GM12878 (cell line): Measurements from ENCODE around the gene SLCO2B1. TPM values are rescaled to one million over a fixed set of nuclear protein-coding genes. Genes with fewer than 3 reads are reported as not detected.

ENCODE experiments used
- ATAC-seq: fragments of 200-7000 bp; cut with Tn5 transposase; 3 replicates; pipeline ENCODE4 v1.9.1; 2020; ENCODE audit warnings: mild to moderate bottlenecking, moderate library complexity
- BruUV-seq: library from RNA; stranded (reverse); fragments of 400-500 nt; replicated peaks from 2 replicates; lab custom pipeline; 2021; lab: Mats Ljungman, UMichigan
- CTCF ChIA-PET: fragments of 300-600 bp; sonication (Branson Sonifier 250); formaldehyde crosslinking; extraction: SDS; loops from one replicate; lab custom pipeline; 2021; ENCODE audit warnings: inconsistent platforms; lab: Yijun Ruan, JAX
- POLR2A ChIA-PET: fragments of 350-600 bp; formaldehyde crosslinking; extraction: SDS; loops from one replicate; lab custom pipeline; 2021; ENCODE audit warnings: inconsistent platforms; lab: Charles Lee
- RAD21 ChIA-PET: fragments of 300-600 bp; sonication (Branson Sonifier 250); formaldehyde crosslinking; loops from one replicate; lab custom pipeline; 2023; ENCODE audit warnings: antibody characterized with exemption; ENCODE audit not compliant: unreplicated experiment; lab: Charles Lee
- SMC1A ChIA-PET: fragments of 300-600 bp; sonication (Branson Sonifier 250); formaldehyde crosslinking; loops from one replicate; lab custom pipeline; 2023; ENCODE audit not compliant: unreplicated experiment, uncharacterized antibody; lab: Charles Lee
- DNase-seq: peaks from one replicate; pipeline ENCODE4 v3.0.0-alpha.2; 2011; ENCODE audit warnings: low read depth, low spot score
- FAIRE-seq: peaks from 3 replicates; lab custom pipeline; 2011; peaks lifted over from hg19 to GRCh38; lab: Jason Lieb, UNC
- H2AFZ ChIP-seq: 2 replicates; pipeline ENCODE4 v1.6.0; 2011; ENCODE audit warnings: low read depth, low read length, control low read depth; ENCODE audit not compliant: control insufficient read depth
- H3K27ac ChIP-seq: 2 replicates; pipeline ENCODE4 v1.5.1; 2011; ENCODE audit warnings: control low read depth; ENCODE audit not compliant: control insufficient read depth, insufficient read depth
- H3K27me3 ChIP-seq, 2 experiments: replicated peaks in 1 of 2; 2 replicates each; pipeline versions ENCODE4 v1.6.0 to v1.6.1; 2011; ENCODE audit warnings: low read length in 1 of 2; ENCODE audit not compliant: control insufficient read depth in 2 of 2, insufficient read depth in 2 of 2
- H3K36me3 ChIP-seq, 2 experiments: 2 replicates each; pipeline ENCODE4 v1.5.1; 2011; ENCODE audit warnings: low read length in 1 of 2; ENCODE audit not compliant: control insufficient read depth in 2 of 2, insufficient read depth in 2 of 2
- H3K4me1 ChIP-seq: 2 replicates; pipeline ENCODE4 v1.6.1; 2011; ENCODE audit warnings: mild to moderate bottlenecking, low read length, moderate library complexity, mixed read lengths; ENCODE audit not compliant: control insufficient read depth, insufficient read depth
- H3K4me2 ChIP-seq: 2 replicates; pipeline ENCODE4 v1.6.0; 2011; ENCODE audit warnings: control low read depth; ENCODE audit not compliant: control insufficient read depth, insufficient read depth
- H3K4me3 ChIP-seq: fragments of 200-600 bp; sonication (generic); 2 replicates; pipeline ENCODE4 v1.5.1; 2016
- H3K79me2 ChIP-seq: 2 replicates; pipeline ENCODE4 v1.6.0; 2011; ENCODE audit warnings: low read length; ENCODE audit not compliant: control insufficient read depth, insufficient read depth
- H3K9ac ChIP-seq: 2 replicates; pipeline ENCODE4 v1.8.0; 2011; ENCODE audit warnings: low read length, control low read depth, mixed read lengths; ENCODE audit not compliant: control insufficient read depth, insufficient read depth
- H3K9me3 ChIP-seq: replicated peaks from 3 replicates; pipeline ENCODE4 v1.5.1; 2011; ENCODE audit warnings: mild to moderate bottlenecking, low read length; ENCODE audit not compliant: control insufficient read depth, insufficient read depth
- H4K20me1 ChIP-seq: 2 replicates; pipeline ENCODE4 v1.6.0; 2011; ENCODE audit not compliant: control insufficient read depth, insufficient read depth
- BCL11A ChIP-seq: IDR thresholded peaks from 2 replicates; pipeline ENCODE4 v1.6.1; 2011; ENCODE audit warnings: low read depth, low read length
- CBX3 ChIP-seq: fragments of 200-600 bp; sonication (generic); IDR thresholded peaks from 2 replicates; pipeline ENCODE4 v1.6.1; 2016; ENCODE audit warnings: low read depth, borderline replicate concordance
- CHD2 ChIP-seq: IDR thresholded peaks from 2 replicates; pipeline ENCODE4 v1.6.1; 2011; ENCODE audit warnings: low read depth, low read length, improper control_type of control experiment, borderline replicate concordance
- FOXK2 ChIP-seq: fragments of 450-650 bp; IDR thresholded peaks from 2 replicates; pipeline ENCODE4 v1.6.1; 2017; ENCODE audit warnings: mild to moderate bottlenecking, moderate library complexity
- GABPA ChIP-seq: IDR thresholded peaks from 2 replicates; pipeline ENCODE4 v1.6.1; 2014; ENCODE audit warnings: antibody characterized with exemption, low read depth, mild to moderate bottlenecking, inconsistent platforms
- MYC ChIP-seq: IDR thresholded peaks from 2 replicates; pipeline ENCODE4 v1.6.1; 2011; ENCODE audit warnings: mild to moderate bottlenecking, low read length, moderate library complexity, inconsistent platforms; ENCODE audit not compliant: insufficient read depth, insufficient replicate concordance, insufficient read length, severe bottlenecking
- NR2C1 ChIP-seq: fragments of 450-650 bp; IDR thresholded peaks from 2 replicates; pipeline ENCODE4 v1.6.1; 2017; ENCODE audit warnings: antibody characterized with exemption, mild to moderate bottlenecking, moderate library complexity
- NR2C2 ChIP-seq: IDR thresholded peaks from 2 replicates; pipeline ENCODE4 v1.6.1; 2011; ENCODE audit warnings: borderline replicate concordance, low read depth; ENCODE audit not compliant: control insufficient read depth, insufficient read length
- RELA ChIP-seq: fragments of 450-650 bp; IDR thresholded peaks from 2 replicates; pipeline ENCODE4 v1.8.0; 2014; ENCODE audit warnings: borderline replicate concordance; ENCODE audit not compliant: partially characterized antibody
- SIN3A ChIP-seq: IDR thresholded peaks from 2 replicates; pipeline ENCODE4 v1.6.1; 2012; ENCODE audit warnings: low read depth, low read length, improper control_type of control experiment
- SREBF2 ChIP-seq: IDR thresholded peaks from 2 replicates; pipeline ENCODE4 v1.6.1; 2012; ENCODE audit warnings: mild to moderate bottlenecking, low read length
- SRF ChIP-seq, 2 experiments: IDR thresholded peaks; 2 replicates each; pipeline ENCODE4 v1.6.1; 2011; ENCODE audit warnings: low read depth in 2 of 2, low read length in 2 of 2, mild to moderate bottlenecking in 1 of 2, moderate library complexity in 1 of 2
- SUPT20H ChIP-seq: IDR thresholded peaks from 2 replicates; pipeline ENCODE4 v1.6.1; 2011; ENCODE audit warnings: low read depth, mild to moderate bottlenecking, low read length, moderate library complexity, borderline replicate concordance; ENCODE audit not compliant: control insufficient read depth
- WRNIP1 ChIP-seq: IDR thresholded peaks from 2 replicates; pipeline ENCODE4 v1.6.1; 2011; ENCODE audit warnings: low read depth, low read length, improper control_type of control experiment, borderline replicate concordance
- YBX1 ChIP-seq: fragments of 450-650 bp; IDR thresholded peaks from 2 replicates; pipeline ENCODE4 v1.6.1; 2016; ENCODE audit warnings: antibody characterized with exemption
- WGBS: methylation state at CpG from one replicate; pipeline ENCODE4 v1.1.6; 2016; ENCODE audit warnings: low lambda C conversion rate; ENCODE audit not compliant: insufficient replicate concordance, insufficient coverage; ENCODE audit errors: missing lambda C conversion rate; 5-methylcytosine and 5-hydroxymethylcytosine counted together
- in situ Hi-C: fragments of 300-500 bp; cut with MboI; formaldehyde crosslinking; loops from 9 replicates; pipeline ENCODE4 v1.14.3; 2018; ENCODE audit warnings: mixed read lengths
- intact Hi-C: fragments of 100-400 bp; cut with micrococcal nuclease; formaldehyde crosslinking; loops from one replicate; pipeline ENCODE4 v1.14.2; 2022; ENCODE audit not compliant: unreplicated experiment
- polyA plus RNA-seq, 11 experiments: library from polyadenylated mRNA; depleted of rRNA in 4 of 11; unstranded in 6 of 11; stranded (reverse) in 5 of 11; fragments of >200 nt; fragmentation: Nextera tagmentation in 4 of 11; fragmentation: Illumina TruSeq in 1 of 11; extraction: Ambion mirVana in 4 of 11; extraction: Trizol in 1 of 11; gene quantifications; 1 replicate in 1 of 11; 2 replicates in 10 of 11; pipeline versions ENCODE4 v1.2.1 to v1.2.3, GENCODE V29; 2011 to 2016; ENCODE audit warnings: inconsistent platforms in 2 of 11, missing spikeins in 2 of 11, low read depth in 1 of 11
- total RNA-seq, 4 experiments: library from RNA; depleted of rRNA in 3 of 4; stranded (reverse); fragments of >200 nt in 3 of 4; fragmentation: Illumina TruSeq in 1 of 4; extraction: Trizol in 1 of 4; gene quantifications; 2 replicates each; pipeline versions ENCODE4 v1.2.1 to v1.2.3, GENCODE V29; 2013 to 2021
- TF ChIP-seq, protein P1 (sequence below): IDR thresholded peaks from 2 replicates; pipeline ENCODE4 v1.6.1; 2011; ENCODE audit warnings: mild to moderate bottlenecking, low read depth, low read length, moderate library complexity; ENCODE audit not compliant: insufficient replicate concordance
- TF ChIP-seq, protein P2 (sequence below): fragments of 450-650 bp; IDR thresholded peaks from 2 replicates; pipeline ENCODE4 v1.6.1; 2016; ENCODE audit warnings: mild to moderate bottlenecking, moderate library complexity, borderline replicate concordance

The SLCO2B1 gene
- total and polyA plus RNA-seq, 10 of the 15 experiments (the other 5 are each of a cell fraction or from before 2014, with no cell fraction given): 0.05 to 3.5 (median 0.93) TPM; not detected in 2

DNA sequence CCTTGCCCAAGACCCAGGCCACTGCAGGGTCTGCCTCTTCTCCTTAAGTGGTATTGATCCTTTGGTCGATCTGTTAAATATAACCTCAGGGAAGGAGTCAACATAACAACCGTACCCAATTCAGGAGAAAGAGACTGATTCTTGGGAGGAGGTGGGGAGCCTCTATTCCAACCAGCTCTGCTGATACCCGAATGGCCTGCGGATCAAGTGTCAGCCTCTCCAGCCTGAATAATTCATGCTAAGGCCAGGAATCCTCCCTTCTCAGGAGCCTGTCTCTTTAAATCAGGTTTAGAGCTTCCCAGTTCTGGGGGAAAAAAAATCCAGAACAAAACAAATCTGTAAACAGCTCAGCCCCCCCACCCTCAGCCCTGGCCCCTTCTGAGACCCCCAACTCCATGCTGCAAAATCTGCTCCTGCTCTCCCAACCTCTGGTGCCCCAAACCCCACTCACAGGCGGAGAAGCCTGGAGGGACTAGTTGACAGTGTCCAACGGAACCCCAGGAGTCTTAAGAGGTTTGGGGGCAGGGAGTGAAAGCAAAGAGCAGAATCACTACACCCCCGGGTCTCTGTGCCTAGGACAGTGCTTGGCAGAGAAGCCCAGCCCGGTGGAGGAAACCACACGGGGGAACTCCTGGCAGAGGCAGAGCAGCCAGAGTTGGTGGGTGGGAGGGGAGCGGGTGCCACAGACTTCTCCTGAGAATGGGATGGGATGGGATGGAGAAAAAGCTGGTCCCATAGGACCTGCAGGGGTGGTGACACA lies 88.8 kb downstream of the SLCO2B1 start:
- H3K27me3 ChIP-seq: peaks cover 5 to 20% of the 10 kb centered on the region in 2 experiments
- SMC1A ChIA-PET: interaction anchor here (0.9 kb wide), 1 partner anchor 9 kb away, joined by 3 read pairs; no protein-coding TSS in a partner anchor
- no peak for DNase-seq
- FAIRE-seq: no peak
- no peak for ATAC-seq
- H2AFZ ChIP-seq: no peak overlapping the region
- WGBS: 16% methylated on average over 10 of the region's 10 CpGs
- BruUV-seq: no TSS peak
- H3K4me3 ChIP-seq: no peak overlapping the region
- intact Hi-C loops (no loop called here), in situ Hi-C loops (no loop called here)
- H4K20me1 ChIP-seq: no peaks in the 10 kb centered on the region
- H3K9ac ChIP-seq: no peak overlapping the region
- H3K4me1 ChIP-seq: no peaks in the 10 kb centered on the region; the same call in 1 of the 2 replicates
- H3K9me3 ChIP-seq: no peaks in the 10 kb centered on the region
- RAD21 ChIA-PET: no interaction called here
- POLR2A ChIA-PET: interaction anchor here (0.6 kb wide), 1 partner anchor 296 kb away, joined by 3 read pairs; no protein-coding TSS in a partner anchor
- no peak overlapping the region for H3K4me2 ChIP-seq
- H3K79me2 ChIP-seq: no peaks in the 10 kb centered on the region
- H3K27ac ChIP-seq: no peak overlapping the region
- no peaks in the 10 kb centered on the region for H3K36me3 ChIP-seq
- CTCF ChIA-PET: interaction anchor here (0.8 to 1.3 kb wide), 6 partner anchors 9 to 291 kb away, joined by 3 to 7 read pairs (median 4); partner anchors contain the start of genes SPCS2 and XRRA1
- TF ChIP-seq NR2C1 (no peak), SREBF2 (no peak), WRNIP1 (no peak), SRF (IDR thresholded peaks at IDR 0.05; ENCODE audit: low read depth in 2 of 2, low read length in 2 of 2) (no peak), CBX3 (no peak), GABPA (no peak), SUPT20H (no peak), MYC (no peak), YBX1 (no peak), BCL11A (no peak), CHD2 (no peak), FOXK2 (no peak), RELA (no peak), NR2C2 (no peak), SIN3A (no peak)
- TF ChIP-seq, protein P1, sequence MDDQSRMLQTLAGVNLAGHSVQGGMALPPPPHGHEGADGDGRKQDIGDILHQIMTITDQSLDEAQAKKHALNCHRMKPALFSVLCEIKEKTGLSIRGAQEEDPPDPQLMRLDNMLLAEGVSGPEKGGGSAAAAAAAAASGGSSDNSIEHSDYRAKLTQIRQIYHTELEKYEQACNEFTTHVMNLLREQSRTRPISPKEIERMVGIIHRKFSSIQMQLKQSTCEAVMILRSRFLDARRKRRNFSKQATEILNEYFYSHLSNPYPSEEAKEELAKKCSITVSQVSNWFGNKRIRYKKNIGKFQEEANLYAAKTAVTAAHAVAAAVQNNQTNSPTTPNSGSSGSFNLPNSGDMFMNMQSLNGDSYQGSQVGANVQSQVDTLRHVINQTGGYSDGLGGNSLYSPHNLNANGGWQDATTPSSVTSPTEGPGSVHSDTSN: no peak
- TF ChIP-seq, protein P2, sequence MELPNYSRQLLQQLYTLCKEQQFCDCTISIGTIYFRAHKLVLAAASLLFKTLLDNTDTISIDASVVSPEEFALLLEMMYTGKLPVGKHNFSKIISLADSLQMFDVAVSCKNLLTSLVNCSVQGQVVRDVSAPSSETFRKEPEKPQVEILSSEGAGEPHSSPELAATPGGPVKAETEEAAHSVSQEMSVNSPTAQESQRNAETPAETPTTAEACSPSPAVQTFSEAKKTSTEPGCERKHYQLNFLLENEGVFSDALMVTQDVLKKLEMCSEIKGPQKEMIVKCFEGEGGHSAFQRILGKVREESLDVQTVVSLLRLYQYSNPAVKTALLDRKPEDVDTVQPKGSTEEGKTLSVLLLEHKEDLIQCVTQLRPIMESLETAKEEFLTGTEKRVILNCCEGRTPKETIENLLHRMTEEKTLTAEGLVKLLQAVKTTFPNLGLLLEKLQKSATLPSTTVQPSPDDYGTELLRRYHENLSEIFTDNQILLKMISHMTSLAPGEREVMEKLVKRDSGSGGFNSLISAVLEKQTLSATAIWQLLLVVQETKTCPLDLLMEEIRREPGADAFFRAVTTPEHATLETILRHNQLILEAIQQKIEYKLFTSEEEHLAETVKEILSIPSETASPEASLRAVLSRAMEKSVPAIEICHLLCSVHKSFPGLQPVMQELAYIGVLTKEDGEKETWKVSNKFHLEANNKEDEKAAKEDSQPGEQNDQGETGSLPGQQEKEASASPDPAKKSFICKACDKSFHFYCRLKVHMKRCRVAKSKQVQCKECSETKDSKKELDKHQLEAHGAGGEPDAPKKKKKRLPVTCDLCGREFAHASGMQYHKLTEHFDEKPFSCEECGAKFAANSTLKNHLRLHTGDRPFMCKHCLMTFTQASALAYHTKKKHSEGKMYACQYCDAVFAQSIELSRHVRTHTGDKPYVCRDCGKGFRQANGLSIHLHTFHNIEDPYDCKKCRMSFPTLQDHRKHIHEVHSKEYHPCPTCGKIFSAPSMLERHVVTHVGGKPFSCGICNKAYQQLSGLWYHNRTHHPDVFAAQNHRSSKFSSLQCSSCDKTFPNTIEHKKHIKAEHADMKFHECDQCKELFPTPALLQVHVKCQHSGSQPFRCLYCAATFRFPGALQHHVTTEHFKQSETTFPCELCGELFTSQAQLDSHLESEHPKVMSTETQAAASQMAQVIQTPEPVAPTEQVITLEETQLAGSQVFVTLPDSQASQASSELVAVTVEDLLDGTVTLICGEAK: no peak
